Measurements from ENCODE around the gene ENO4. TPM values are rescaled to one million over a fixed set of nuclear protein-coding genes. Genes with fewer than 3 reads are reported as not detected.

Gene ENO4
- total and polyA plus RNA-seq, 10 of the 15 experiments (the other 5 are each of a cell fraction or from before 2014, with no cell fraction given): 0.12 to 0.37 (median 0.18) TPM; not detected in 7

DNA sequence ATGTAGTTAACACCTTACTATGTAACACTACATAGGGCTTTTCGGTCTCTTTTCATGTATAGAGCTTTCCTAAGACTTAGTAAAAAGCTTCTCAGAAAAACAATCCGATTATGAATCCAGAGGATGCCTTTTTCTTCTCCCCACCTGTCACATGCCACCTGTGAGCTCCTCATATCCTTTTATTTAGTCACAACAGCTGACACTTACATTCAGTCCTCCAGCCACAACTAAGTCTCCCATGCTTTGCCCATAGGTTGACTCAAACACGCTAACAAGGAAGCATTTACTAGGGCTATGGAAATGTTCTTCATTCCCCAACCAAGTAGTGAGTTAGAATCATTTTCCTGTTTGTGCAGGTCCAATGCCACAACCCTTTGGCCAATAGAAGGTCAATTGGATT is 7.9 kb downstream of the ENO4 start:
- TF ChIP-seq CHD1 (IDR thresholded peaks at IDR 0.05; ENCODE audit: low read depth, low read length) (no peak), POLR2A (IDR thresholded peaks at IDR 0.05; ENCODE audit: low read depth, low read length) (no peak), RAD21 (IDR thresholded peaks at IDR 0.05; ENCODE audit: insufficient read depth, low read depth, low read length) (no peak), MYC (IDR thresholded peaks at IDR 0.05; ENCODE audit: insufficient read depth, insufficient read length, insufficient replicate concordance, low read length, severe bottlenecking) (no peak), EGR1 (IDR thresholded peaks at IDR 0.05; ENCODE audit: borderline replicate concordance in 1 of 2, low read depth in 2 of 2, low read length in 2 of 2) (no peak), TBL1XR1 (IDR thresholded peaks at IDR 0.05; ENCODE audit: low read depth, low read length) (no peak), BMI1 (IDR thresholded peaks at IDR 0.05; ENCODE audit: borderline replicate concordance) (no peak), BCL11A (IDR thresholded peaks at IDR 0.05; ENCODE audit: low read depth, low read length) (no peak), NRF1 (conservative IDR thresholded peaks at IDR 0.05; ENCODE audit: low read depth, low read length) (no peak), ATF7 (IDR thresholded peaks at IDR 0.05; ENCODE audit: low read depth) (no peak), RAD51 (IDR thresholded peaks at IDR 0.05) (no peak)
- TF ChIP-seq, protein P1, sequence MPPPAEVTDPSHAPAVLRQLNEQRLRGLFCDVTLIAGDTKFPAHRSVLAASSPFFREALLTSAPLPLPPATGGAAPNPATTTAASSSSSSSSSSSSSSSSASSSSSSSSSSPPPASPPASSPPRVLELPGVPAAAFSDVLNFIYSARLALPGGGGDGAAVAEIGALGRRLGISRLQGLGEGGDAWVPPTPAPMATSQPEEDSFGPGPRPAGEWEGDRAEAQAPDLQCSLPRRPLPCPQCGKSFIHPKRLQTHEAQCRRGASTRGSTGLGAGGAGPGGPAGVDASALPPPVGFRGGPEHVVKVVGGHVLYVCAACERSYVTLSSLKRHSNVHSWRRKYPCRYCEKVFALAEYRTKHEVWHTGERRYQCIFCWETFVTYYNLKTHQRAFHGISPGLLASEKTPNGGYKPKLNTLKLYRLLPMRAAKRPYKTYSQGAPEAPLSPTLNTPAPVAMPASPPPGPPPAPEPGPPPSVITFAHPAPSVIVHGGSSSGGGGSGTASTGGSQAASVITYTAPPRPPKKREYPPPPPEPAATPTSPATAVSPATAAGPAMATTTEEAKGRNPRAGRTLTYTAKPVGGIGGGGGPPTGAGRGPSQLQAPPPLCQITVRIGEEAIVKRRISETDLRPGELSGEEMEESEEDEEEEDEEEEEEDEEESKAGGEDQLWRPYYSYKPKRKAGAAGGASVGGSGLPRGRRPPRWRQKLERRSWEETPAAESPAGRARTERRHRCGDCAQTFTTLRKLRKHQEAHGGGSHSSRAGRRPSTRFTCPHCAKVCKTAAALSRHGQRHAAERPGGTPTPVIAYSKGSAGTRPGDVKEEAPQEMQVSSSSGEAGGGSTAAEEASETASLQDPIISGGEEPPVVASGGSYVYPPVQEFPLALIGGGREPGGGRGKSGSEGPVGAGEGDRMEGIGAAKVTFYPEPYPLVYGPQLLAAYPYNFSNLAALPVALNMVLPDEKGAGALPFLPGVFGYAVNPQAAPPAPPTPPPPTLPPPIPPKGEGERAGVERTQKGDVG (CRISPR knock-in tag; IDR thresholded peaks at IDR 0.05): no peak
- RAD21 ChIA-PET (ENCODE audit: unreplicated experiment): no interaction called here
- SMC1A ChIA-PET (ENCODE audit: uncharacterized antibody, unreplicated experiment): no interaction called here
- H3K4me3 ChIP-seq: no peak overlapping the region
- H3K9me3 ChIP-seq (replicated peaks; ENCODE audit: control insufficient read depth, insufficient read depth, low read length): no peaks in the 10 kb centered on the region
- POLR2A ChIA-PET: interaction anchor here (0.7 kb wide), 1 partner anchor 311 kb away, joined by 5 read pairs; no protein-coding TSS in a partner anchor
- FAIRE-seq (no peak), ATAC-seq (no peak), DNase-seq (ENCODE audit: low read depth, low spot score) (no peak)
- H3K9ac ChIP-seq (ENCODE audit: control insufficient read depth, insufficient read depth, low read length): no peak overlapping the region
- H3K4me1 ChIP-seq (ENCODE audit: control insufficient read depth, insufficient read depth, low read length): no peaks in the 10 kb centered on the region
- no peak overlapping the region for H3K27ac ChIP-seq (ENCODE audit: control insufficient read depth, insufficient read depth)
- no peaks in the 10 kb centered on the region for H4K20me1 ChIP-seq (ENCODE audit: control insufficient read depth, insufficient read depth)
- BruUV-seq (replicated peaks): no TSS peak
- no peak overlapping the region for H2AFZ ChIP-seq (ENCODE audit: control insufficient read depth, low read depth, low read length)
- in situ Hi-C loops (cut with MboI): no loop called here
- WGBS (ENCODE audit: insufficient coverage, insufficient replicate concordance, low lambda C conversion rate, missing lambda C conversion rate): 30% methylated on average over 3 of the region's 3 CpGs
- no peaks in the 10 kb centered on the region for H3K79me2 ChIP-seq (ENCODE audit: control insufficient read depth, insufficient read depth, low read length)
- intact Hi-C loops (cut with micrococcal nuclease; ENCODE audit: unreplicated experiment): no loop called here
- H3K36me3 ChIP-seq (ENCODE audit: control insufficient read depth in 2 of 2, insufficient read depth in 2 of 2, low read length in 1 of 2): no peaks in the 10 kb centered on the region
- CTCF ChIA-PET: no interaction called here
- no peaks in the 10 kb centered on the region; a peak in 1 of 4 replicates for H3K27me3 ChIP-seq (replicated peaks in 1 of 2; ENCODE audit: control insufficient read depth in 2 of 2, insufficient read depth in 2 of 2, low read length in 1 of 2)
- no peak overlapping the region for H3K4me2 ChIP-seq (ENCODE audit: control insufficient read depth, insufficient read depth)
